SU-DHL-6 (cell line): ENCODE measurements around the gene FGF22.

Source experiments
- EZH2phosphoT487 ChIP-seq: fragments of 200-600 bp; sonication (generic), shearing (Covaris generic); conservative IDR thresholded peaks from 2 replicates; pipeline ENCODE4 v1.6.1; 2018; ENCODE audit warnings: mild to moderate bottlenecking, antibody characterized with exemption, low read length, moderate library complexity, mixed read lengths
- TF ChIP-seq, protein P1 (sequence below): fragments of 200-600 bp; sonication (generic); IDR thresholded peaks from one replicate; pipeline ENCODE4 v1.5.1; 2017; ENCODE audit warnings: antibody characterized with exemption, mild to moderate bottlenecking, low read length, moderate library complexity; ENCODE audit not compliant: insufficient read depth, poor library complexity, severe bottlenecking

- TF ChIP-seq, protein P1, sequence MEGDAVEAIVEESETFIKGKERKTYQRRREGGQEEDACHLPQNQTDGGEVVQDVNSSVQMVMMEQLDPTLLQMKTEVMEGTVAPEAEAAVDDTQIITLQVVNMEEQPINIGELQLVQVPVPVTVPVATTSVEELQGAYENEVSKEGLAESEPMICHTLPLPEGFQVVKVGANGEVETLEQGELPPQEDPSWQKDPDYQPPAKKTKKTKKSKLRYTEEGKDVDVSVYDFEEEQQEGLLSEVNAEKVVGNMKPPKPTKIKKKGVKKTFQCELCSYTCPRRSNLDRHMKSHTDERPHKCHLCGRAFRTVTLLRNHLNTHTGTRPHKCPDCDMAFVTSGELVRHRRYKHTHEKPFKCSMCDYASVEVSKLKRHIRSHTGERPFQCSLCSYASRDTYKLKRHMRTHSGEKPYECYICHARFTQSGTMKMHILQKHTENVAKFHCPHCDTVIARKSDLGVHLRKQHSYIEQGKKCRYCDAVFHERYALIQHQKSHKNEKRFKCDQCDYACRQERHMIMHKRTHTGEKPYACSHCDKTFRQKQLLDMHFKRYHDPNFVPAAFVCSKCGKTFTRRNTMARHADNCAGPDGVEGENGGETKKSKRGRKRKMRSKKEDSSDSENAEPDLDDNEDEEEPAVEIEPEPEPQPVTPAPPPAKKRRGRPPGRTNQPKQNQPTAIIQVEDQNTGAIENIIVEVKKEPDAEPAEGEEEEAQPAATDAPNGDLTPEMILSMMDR = no peak
- TF ChIP-seq EZH2phosphoT487 = no peak
Observed at GRCh38 chr19:676339-677105, 36.8 kb downstream of the FGF22 start, which contains the start of gene FSTL3.
